Ishikawa (cell line): ENCODE results near the gene LPIN2.

Experiments used
- CEBPB ChIP-seq: IDR thresholded peaks from 2 replicates; pipeline ENCODE4 v1.6.1; 2012
- EP300 ChIP-seq: IDR thresholded peaks from 2 replicates; pipeline ENCODE4 v1.6.1; 2012; ENCODE audit warnings: borderline replicate concordance
- NFIC ChIP-seq: IDR thresholded peaks from 2 replicates; pipeline ENCODE4 v1.6.1; 2012
- RAD21 ChIP-seq: IDR thresholded peaks from 2 replicates; pipeline ENCODE4 v1.6.1; 2012; ENCODE audit warnings: low read depth
- TAF1 ChIP-seq: IDR thresholded peaks from 2 replicates; pipeline ENCODE4 v1.6.1; 2012; ENCODE audit warnings: low read depth, mild to moderate bottlenecking
- YY1 ChIP-seq: IDR thresholded peaks from 2 replicates; pipeline ENCODE4 v1.6.1; 2012; ENCODE audit warnings: low read depth
- TF ChIP-seq, protein P1 (sequence below): IDR thresholded peaks from 2 replicates; pipeline ENCODE4 v1.6.1; 2012; ENCODE audit warnings: low read depth, mild to moderate bottlenecking
- TF ChIP-seq, protein P2 (sequence below): IDR thresholded peaks from 2 replicates; pipeline ENCODE4 v1.6.1; 2012

DNA sequence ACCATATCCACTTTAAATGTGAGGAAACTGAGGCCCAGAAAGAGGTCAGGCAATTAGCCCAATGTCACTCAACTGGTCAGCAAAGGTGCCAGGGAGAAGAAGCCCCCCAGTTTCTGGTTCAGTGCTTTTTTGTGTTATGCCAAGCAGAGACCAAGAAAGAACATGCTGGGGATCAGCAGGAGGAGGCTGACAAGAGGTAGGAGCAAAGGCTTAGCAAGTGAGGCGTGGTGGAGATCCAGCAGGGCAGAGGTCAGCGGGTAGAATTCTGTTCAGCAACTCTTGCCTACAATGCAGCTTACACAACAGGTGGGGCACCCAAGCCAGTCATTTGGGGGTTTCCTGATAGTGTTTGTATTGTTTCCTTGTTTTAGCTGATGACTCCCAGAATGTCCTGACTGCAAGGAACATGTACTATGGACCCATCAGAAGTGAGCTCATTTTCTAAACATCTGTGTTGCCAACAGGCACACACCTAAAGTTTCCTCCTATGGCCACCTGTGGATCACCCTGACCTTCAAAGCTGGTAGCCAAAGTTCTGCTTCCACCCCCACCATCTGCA lies 28.2 kb downstream of the LPIN2 start:
- TF ChIP-seq, protein P1, sequence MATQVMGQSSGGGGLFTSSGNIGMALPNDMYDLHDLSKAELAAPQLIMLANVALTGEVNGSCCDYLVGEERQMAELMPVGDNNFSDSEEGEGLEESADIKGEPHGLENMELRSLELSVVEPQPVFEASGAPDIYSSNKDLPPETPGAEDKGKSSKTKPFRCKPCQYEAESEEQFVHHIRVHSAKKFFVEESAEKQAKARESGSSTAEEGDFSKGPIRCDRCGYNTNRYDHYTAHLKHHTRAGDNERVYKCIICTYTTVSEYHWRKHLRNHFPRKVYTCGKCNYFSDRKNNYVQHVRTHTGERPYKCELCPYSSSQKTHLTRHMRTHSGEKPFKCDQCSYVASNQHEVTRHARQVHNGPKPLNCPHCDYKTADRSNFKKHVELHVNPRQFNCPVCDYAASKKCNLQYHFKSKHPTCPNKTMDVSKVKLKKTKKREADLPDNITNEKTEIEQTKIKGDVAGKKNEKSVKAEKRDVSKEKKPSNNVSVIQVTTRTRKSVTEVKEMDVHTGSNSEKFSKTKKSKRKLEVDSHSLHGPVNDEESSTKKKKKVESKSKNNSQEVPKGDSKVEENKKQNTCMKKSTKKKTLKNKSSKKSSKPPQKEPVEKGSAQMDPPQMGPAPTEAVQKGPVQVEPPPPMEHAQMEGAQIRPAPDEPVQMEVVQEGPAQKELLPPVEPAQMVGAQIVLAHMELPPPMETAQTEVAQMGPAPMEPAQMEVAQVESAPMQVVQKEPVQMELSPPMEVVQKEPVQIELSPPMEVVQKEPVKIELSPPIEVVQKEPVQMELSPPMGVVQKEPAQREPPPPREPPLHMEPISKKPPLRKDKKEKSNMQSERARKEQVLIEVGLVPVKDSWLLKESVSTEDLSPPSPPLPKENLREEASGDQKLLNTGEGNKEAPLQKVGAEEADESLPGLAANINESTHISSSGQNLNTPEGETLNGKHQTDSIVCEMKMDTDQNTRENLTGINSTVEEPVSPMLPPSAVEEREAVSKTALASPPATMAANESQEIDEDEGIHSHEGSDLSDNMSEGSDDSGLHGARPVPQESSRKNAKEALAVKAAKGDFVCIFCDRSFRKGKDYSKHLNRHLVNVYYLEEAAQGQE, result no peak
- TF ChIP-seq EP300 (no peak), YY1 (no peak), RAD21 (no peak), CEBPB (no peak), TAF1 (no peak), NFIC (no peak)
- TF ChIP-seq, protein P2, sequence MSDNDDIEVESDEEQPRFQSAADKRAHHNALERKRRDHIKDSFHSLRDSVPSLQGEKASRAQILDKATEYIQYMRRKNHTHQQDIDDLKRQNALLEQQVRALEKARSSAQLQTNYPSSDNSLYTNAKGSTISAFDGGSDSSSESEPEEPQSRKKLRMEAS, result no peak
